Aortic smooth muscle cell (primary cell): ENCODE measurements around the gene MAST1. TPM values are rescaled to one million over a fixed set of nuclear protein-coding genes. Genes with fewer than 3 reads are reported as not detected.

Source experiments
- total RNA-seq: library from RNA; depleted of rRNA; stranded (reverse); fragments of >200 nt; gene quantifications from 2 replicates; pipeline ENCODE4 v1.2.3, GENCODE V29; 2014

The MAST1 gene
- 0.13 and 0.19 TPM in 2 replicates for total RNA-seq

DNA sequence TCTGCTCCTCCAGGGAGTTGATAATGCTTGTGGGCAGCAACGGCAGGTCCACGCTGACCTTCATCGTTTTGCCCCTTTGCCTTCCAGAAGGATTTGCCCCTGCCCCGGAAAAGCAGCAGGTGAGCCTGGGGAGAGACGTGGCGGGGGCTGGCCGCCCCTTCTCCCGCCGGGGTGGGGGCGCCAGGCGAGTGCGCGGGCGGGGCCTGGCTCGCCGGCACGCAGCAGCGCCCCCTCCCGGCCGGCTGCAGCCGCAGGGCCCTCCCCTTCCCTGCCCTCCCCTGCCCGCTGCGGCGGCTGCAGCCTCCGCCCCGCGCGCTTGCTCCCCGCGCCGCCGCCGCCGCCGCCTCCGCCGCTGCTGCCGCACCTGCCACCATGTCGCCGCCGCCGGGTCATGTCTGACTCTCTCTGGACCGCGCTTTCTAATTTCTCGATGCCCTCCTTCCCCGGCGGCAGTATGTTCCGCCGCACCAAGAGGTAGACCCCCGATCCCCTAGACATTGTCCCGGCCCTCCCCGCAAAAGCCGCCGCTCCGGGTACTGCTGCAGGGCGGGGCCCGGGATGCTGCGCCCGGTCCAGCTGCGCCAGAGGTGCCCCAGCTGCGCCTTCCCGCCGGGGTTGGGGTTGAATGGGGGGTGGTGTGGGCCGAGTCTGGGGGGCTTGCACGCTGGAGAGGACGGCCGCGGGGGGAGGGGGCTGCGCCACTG, at the start of gene MAST1:
Gene MAST1 (plus strand): TSS at position 334 of the 704 bp plus-strand sequence. CDS start 58 bp downstream, at position 392.

GRCh38 chr19:12791345-12792050, 46.8 kb upstream of the MAST1 start, which contains the start of gene JUNB:
TSS of gene JUNB (plus strand) at chr19:12791486. CDS start at chr19:12791772, 286 bp downstream.

GRCh38 chr19:12801466-12802266, 36.6 kb upstream of the MAST1 start, which contains the start of the genes PRDX2 and THSD8:
TSS of gene PRDX2 (minus strand) at chr19:12801800. CDS start at chr19:12801261, 539 bp downstream.
TSS of gene THSD8 (plus strand) at chr19:12802069. CDS start at chr19:12802072, 3 bp downstream.

DNA sequence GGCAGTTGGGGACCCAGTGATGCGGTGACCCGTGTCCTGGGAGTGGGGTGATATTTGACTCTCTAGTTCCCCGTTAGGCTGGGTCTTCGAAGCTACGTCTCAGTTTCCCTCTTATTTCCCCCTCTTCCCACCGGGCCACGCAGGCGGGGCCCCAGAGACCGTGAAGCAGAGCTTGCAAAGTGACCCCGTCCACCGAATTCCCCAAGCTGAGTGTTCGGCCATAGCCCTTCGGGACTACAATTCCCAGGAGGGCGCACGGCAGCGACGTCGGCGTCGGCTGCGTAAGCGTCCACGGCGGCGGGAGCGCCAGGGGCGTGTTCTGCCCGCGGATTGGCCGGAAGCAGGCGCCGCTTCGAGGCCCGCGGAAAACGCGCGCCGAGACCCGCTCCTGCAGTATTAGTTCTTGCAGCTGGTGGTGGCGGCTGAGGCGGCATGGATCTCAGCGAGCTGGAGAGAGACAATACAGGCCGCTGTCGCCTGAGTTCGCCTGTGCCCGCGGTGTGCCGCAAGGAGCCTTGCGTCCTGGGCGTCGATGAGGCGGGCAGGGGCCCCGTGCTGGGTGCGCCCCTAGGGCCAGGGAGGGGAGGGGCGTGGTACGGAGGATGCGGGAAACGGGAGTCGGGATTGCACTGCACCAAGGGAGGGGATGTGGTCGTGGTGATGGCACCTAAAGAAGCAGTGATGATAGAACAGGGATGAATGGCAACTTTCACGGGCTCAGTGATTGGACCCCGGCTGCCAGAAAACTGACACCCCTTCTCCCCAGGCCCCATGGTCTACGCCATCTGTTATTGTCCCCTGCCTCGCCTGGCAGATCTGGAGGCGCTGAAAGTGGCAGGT, 31.9 kb upstream of the MAST1 start, which contains the start of gene RNASEH2A:
Gene RNASEH2A (plus strand): TSS at position 343 of the 840 bp plus-strand sequence. CDS start 90 bp downstream, at position 433.

GRCh38 chr19:12834566-12834943, 3.8 kb upstream of the MAST1 start, which contains the start of gene RTBDN:
TSS of gene RTBDN (minus strand) at chr19:12834579. CDS start at chr19:12829979, 4,600 bp downstream.

DNA sequence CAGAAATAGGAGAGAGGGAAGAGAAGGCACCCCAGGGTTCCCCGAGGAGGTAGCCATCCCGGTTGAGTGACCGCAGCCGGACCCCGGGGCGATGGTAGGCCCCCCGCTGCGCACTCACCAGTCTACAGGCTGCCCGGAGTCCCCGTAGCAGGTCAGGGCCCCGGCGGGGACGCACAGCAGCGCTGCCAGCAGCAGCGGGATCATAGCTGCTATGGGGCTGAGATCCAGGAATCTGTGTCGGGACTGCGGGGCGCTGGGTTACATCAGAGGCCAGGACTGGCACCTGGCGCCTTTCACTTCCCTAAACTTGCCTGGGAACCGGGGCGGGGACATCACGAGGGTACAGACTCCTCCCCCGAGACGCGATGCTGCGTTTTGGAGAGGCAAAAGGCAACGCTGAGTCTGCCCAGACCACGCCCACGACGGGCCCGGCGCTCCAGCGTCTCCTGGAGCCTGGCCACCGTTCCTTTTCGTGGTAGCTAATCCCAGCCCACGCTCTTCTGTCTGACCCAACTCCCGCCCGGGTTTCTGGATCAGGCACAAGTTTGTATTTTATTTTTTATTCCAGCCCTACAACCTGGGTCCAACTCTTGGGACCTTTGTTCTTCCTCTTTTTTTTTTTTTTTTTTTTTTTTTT, 43.0 kb downstream of the MAST1 start, which contains the start of gene DNASE2:
Gene DNASE2 (minus strand): TSS at position 278 of the 637 bp plus-strand sequence. CDS start 74 bp downstream, at position 204.

GRCh38 chr19:12886969-12887747, 48.8 kb downstream of the MAST1 start, which contains the start of gene KLF1:
TSS of gene KLF1 (minus strand) at chr19:12887201. CDS start at chr19:12887140, 61 bp downstream.

DNA sequence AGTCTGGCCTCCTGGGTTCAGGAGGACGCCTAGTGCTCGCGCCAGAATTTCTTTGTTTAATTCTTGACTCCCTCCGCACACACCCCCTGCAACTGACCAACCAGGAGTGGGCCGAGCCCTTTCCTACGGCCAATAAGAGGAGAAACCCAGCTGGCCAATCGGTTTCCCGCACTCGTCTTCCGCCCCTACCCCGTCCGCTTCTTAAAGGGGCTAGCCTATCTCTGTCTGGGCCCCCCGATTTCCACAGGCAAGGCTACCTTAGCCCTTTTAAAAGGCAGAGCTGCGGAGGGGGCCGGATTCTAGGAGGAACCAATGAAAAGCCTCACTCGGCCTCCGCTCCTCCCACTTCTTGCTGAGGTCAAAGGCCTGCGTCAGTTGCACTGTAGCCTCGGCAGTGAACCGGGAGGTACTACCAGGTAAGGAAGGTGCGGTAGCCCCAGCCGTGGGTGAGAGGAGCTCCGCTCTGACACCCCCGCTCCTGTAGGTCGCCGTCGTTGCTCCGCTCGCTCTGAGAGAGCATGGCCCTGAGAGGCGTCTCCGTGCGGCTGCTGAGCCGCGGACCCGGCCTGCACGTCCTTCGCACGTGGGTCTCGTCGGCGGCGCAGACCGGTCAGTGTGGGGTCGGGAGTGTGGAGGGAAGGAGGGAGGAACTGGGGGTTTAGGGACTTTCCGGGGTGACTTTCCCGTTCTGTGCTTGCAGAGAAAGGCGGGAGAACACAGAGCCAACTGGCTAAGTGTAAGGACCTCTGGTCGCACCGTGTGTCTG, 52.7 kb downstream of the MAST1 start, which contains the start of gene GCDH:
Gene GCDH (plus strand): TSS at position 374 of the 766 bp plus-strand sequence. CDS start 145 bp downstream, at position 519.

Other genes starting within 250 kb of the MAST1 start
- gene ZNF490, start 227.7 kb upstream of the MAST1 start, total RNA-seq, result 5.3 and 7.5 TPM in 2 replicates
- gene ZNF791, start 227.6 kb upstream of the MAST1 start, total RNA-seq, result 14.7 and 17.7 TPM in 2 replicates
- 26.0 and 31.8 TPM in 2 replicates for gene MAN2B1, start 171.8 kb upstream of the MAST1 start, total RNA-seq
- 8.5 and 11.5 TPM in 2 replicates for gene WDR83, start 171.7 kb upstream of the MAST1 start, total RNA-seq
- 47.2 and 63.5 TPM in 2 replicates for gene DHPS, start 156.6 kb upstream of the MAST1 start, total RNA-seq
- gene GNG14, start 150.5 kb upstream of the MAST1 start, total RNA-seq, result not detected in 2 replicates
- 3.6 and 3.8 TPM in 2 replicates for gene FBXW9, start 141.9 kb upstream of the MAST1 start, total RNA-seq
- gene TNPO2, start 114.6 kb upstream of the MAST1 start, total RNA-seq, result 27.7 and 34.1 TPM in 2 replicates
- gene TRIR, start 103.8 kb upstream of the MAST1 start, total RNA-seq, result 135 and 166 TPM in 2 replicates
- gene GET3, start 101.0 kb upstream of the MAST1 start, total RNA-seq, result 100 and 112 TPM in 2 replicates
- not detected in 2 replicates for gene BEST2, start 86.7 kb upstream of the MAST1 start, total RNA-seq
- gene HOOK2, start 63.0 kb upstream of the MAST1 start, total RNA-seq, result 16.9 and 18.3 TPM in 2 replicates
- 76.1 and 137 TPM in 2 replicates for gene JUNB, start 47.0 kb upstream of the MAST1 start, total RNA-seq
- 181 and 208 TPM in 2 replicates for gene PRDX2, start 36.7 kb upstream of the MAST1 start, total RNA-seq
- gene THSD8, start 36.4 kb upstream of the MAST1 start, total RNA-seq, result not detected in 2 replicates
- 20.1 and 27.3 TPM in 2 replicates for gene RNASEH2A, start 31.9 kb upstream of the MAST1 start, total RNA-seq
- gene RTBDN, start 3.9 kb upstream of the MAST1 start, total RNA-seq, result not detected in 2 replicates
- 31.8 and 34.1 TPM in 2 replicates for gene DNASE2, start 42.9 kb downstream of the MAST1 start, total RNA-seq
- not detected in 2 replicates for gene KLF1, start 48.7 kb downstream of the MAST1 start, total RNA-seq
- gene GCDH, start 52.6 kb downstream of the MAST1 start, total RNA-seq, result 12.7 and 16.5 TPM in 2 replicates
- gene SYCE2, start 80.8 kb downstream of the MAST1 start, total RNA-seq, result 0.19 and 0.26 TPM in 2 replicates
- 43.6 and 58.0 TPM in 2 replicates for gene FARSA, start 95.2 kb downstream of the MAST1 start, total RNA-seq
- gene CALR, start 100.1 kb downstream of the MAST1 start, total RNA-seq, result 2,036 and 2,214 TPM in 2 replicates
- 68.6 and 83.4 TPM in 2 replicates for gene RAD23A, start 107.3 kb downstream of the MAST1 start, total RNA-seq
- 31.5 and 46.9 TPM in 2 replicates for gene GADD45GIP1, start 118.7 kb downstream of the MAST1 start, total RNA-seq
- 0.12 and 0.13 TPM in 2 replicates for gene DAND5, start 131.1 kb downstream of the MAST1 start, total RNA-seq
- gene NFIX, start 157.0 kb downstream of the MAST1 start, total RNA-seq, result 85.9 and 137 TPM in 2 replicates